NCI-H146 (cell line): ENCODE results near the gene ZMIZ1.

Source experiments
- DNase-seq: peaks from one replicate; lab custom pipeline; 2025; lab: John Stamatoyannopoulos, UW

Gene ZMIZ1

GRCh38 chr10:79308016-79308415 lies 239.2 kb downstream of the ZMIZ1 start:
- no peak for DNase-seq

GRCh38 chr10:79308969-79309665 lies 240.4 kb downstream of the ZMIZ1 start:
- no peak for DNase-seq

- no peak for DNase-seq
Measured at GRCh38 chr10:79310200-79310865, 241.6 kb downstream of the ZMIZ1 start.

- no peak for DNase-seq
Measured at GRCh38 chr10:79310911-79311573, 242.3 kb downstream of the ZMIZ1 start.

- DNase-seq: no peak
Measured at GRCh38 chr10:79311581-79312407, 243.0 kb downstream of the ZMIZ1 start.

GRCh38 chr10:79312601-79313187 lies 243.9 kb downstream of the ZMIZ1 start:
- DNase-seq: no peak

GRCh38 chr10:79313320-79313719 lies 244.6 kb downstream of the ZMIZ1 start:
- DNase-seq: no peak

GRCh38 chr10:79313911-79314439 lies 245.2 kb downstream of the ZMIZ1 start:
- DNase-seq: no peak

- no peak for DNase-seq
Measured at GRCh38 chr10:79314761-79315601, 246.2 kb downstream of the ZMIZ1 start.

GRCh38 chr10:79315602-79315920 lies 246.8 kb downstream of the ZMIZ1 start:
- no peak for DNase-seq

GRCh38 chr10:79316671-79317431 lies 248.1 kb downstream of the ZMIZ1 start:
- peak; percentile 11 for DNase-seq

GRCh38 chr10:79318369-79318768 lies 249.6 kb downstream of the ZMIZ1 start:
- no peak for DNase-seq

- DNase-seq: no peak
Measured at GRCh38 chr10:79319115-79319771, 250.5 kb downstream of the ZMIZ1 start.

GRCh38 chr10:79320316-79320715 lies 251.6 kb downstream of the ZMIZ1 start:
- DNase-seq: no peak

GRCh38 chr10:79320820-79321493 lies 252.2 kb downstream of the ZMIZ1 start:
- no peak for DNase-seq

- DNase-seq: no peak
Measured at GRCh38 chr10:79321494-79321882, 252.7 kb downstream of the ZMIZ1 start.

- no peak for DNase-seq
Measured at GRCh38 chr10:79321951-79322350, 253.2 kb downstream of the ZMIZ1 start.

GRCh38 chr10:79322616-79323543 lies 254.1 kb downstream of the ZMIZ1 start:
- DNase-seq: no peak
